K562 treated with DMSO at 1 percent for 4 hours (cell line): ENCODE results near the gene CYTL1. TPM values are rescaled to one million over a fixed set of nuclear protein-coding genes. Genes with fewer than 3 reads are reported as not detected.

ENCODE experiments used
- total RNA-seq: library from RNA; unstranded; fragments of 300-600 nt; gene quantifications from 2 replicates; pipeline ENCODE4 v1.2.3, GENCODE V29; 2022; ENCODE audit not compliant: insufficient read depth

Gene CYTL1, protein sequence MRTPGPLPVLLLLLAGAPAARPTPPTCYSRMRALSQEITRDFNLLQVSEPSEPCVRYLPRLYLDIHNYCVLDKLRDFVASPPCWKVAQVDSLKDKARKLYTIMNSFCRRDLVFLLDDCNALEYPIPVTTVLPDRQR
- total RNA-seq: not detected in 2 replicates

DNA sequence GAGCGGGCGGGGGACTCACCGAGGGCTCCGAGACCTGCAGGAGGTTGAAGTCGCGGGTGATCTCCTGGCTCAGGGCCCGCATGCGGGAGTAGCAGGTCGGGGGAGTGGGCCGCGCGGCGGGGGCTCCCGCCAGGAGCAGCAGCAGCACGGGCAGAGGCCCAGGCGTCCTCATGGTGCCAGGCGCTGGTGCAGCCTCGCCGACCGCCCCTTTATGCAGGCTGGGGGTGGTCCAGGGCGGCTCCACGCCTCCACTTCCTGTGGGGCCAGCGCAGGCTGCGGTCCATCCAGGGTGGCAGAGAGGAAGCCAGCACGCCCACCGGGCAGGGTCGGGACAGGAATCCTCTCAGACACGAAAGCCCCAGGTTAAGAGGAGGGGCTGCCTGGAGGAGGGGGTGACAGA, at the start of gene CYTL1:
TSS of gene CYTL1 (minus strand) at position 185 of the 400 bp plus-strand sequence. CDS start at position 172, 13 bp downstream.

DNA sequence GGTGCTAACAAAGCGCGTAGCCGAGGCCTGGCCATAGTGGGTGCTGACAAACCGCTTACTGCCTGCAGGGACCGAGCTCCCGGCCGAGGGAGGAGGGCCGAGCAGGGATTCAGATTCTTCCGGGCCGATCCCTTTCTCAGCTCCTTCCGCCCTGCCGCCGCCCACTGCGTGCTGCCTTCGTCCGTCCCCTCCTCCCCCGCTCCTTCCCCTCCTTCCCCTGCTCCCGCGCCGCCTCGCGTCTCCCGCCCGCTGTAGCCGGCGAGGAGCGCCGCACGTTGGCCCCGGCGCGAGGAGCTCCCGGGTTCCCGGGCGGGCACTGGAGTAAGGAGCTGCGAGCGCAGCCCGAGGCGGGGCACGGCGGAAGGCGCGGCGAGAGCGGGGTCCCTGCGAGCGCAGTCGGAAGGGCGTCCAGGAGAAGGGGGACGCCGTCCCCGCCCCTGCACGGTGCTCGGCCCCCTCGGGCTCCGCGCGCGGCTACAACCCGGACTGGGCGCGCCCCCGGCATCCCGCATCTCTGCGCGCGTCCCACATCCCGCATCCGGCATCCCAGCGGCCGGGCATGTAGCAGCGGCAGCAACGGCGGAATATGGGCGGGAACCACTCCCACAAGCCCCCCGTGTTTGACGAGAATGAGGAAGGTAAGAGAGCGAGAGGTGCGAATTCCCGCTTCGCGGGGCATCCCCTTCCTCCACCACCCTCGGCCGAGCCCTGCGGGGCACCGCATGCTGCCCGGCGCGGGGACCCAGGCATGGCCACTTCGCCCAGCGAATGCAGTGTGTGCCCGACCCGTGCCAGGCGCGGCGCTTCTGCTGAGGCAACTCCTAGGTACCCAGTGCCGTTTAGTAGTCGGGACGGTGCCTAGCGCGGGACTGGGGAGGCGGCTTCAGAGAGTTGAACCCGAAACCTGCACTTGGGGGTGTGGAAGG, 32.3 kb upstream of the CYTL1 start, which contains the start of gene STK32B:
TSS of gene STK32B (plus strand) at position 203 of the 926 bp plus-strand sequence.

Other genes starting within 250 kb of the CYTL1 start
- 9.8 and 10.7 TPM in 2 replicates for gene MSX1, start 159.8 kb downstream of the CYTL1 start, total RNA-seq
- gene STK32B, start 32.0 kb upstream of the CYTL1 start, total RNA-seq: 0.44 and 1.1 TPM in 2 replicates